Ishikawa (cell line): ENCODE data around the gene CHN2.

Source experiments
- EGR1 ChIP-seq: IDR thresholded peaks from 2 replicates; pipeline ENCODE4 v1.6.1; 2012
- EP300 ChIP-seq: IDR thresholded peaks from 2 replicates; pipeline ENCODE4 v1.6.1; 2012; ENCODE audit warnings: borderline replicate concordance
- REST ChIP-seq: IDR thresholded peaks from 2 replicates; pipeline ENCODE4 v1.6.1; 2012; ENCODE audit warnings: low read depth, mild to moderate bottlenecking
- TCF12 ChIP-seq: IDR thresholded peaks from 2 replicates; pipeline ENCODE4 v1.6.1; 2012; ENCODE audit warnings: low read depth
- YY1 ChIP-seq: IDR thresholded peaks from 2 replicates; pipeline ENCODE4 v1.6.1; 2012; ENCODE audit warnings: low read depth

GRCh38 chr7:29330136-29330535 lies 135.6 kb downstream of the CHN2 start:
- TF ChIP-seq EP300 (no peak), REST (no peak), EGR1 (no peak), YY1 (no peak), TCF12 (no peak)
